ENCODE measurements around the gene DIP2B. TPM values are rescaled to one million over a fixed set of nuclear protein-coding genes. Genes with fewer than 3 reads are reported as not detected.

The DIP2B gene
- polyA plus RNA-seq, 1 of the 3 experiments (the other 2 are of a cell fraction), result 6.6 TPM

- DNase-seq, result no peak
- H3K27ac ChIP-seq (ENCODE audit: low read depth in 2 of 2, low read length in 1 of 2), result no peak overlapping the region
- H3F3A ChIP-seq (replicated peaks; ENCODE audit: insufficient read depth), result peaks cover 18% of the 10 kb centered on the region
- H3K9me3 ChIP-seq, result no peaks in the 10 kb centered on the region
- no peak overlapping the region for H2AFZ ChIP-seq (ENCODE audit: low read depth)
- TF ChIP-seq ELF1 (IDR thresholded peaks at IDR 0.05) (no peak), RCOR1 (IDR thresholded peaks at IDR 0.05; ENCODE audit: low read length) (no peak), RXRA (IDR thresholded peaks at IDR 0.05; ENCODE audit: borderline replicate concordance, low read depth) (no peak), USF2 (IDR thresholded peaks at IDR 0.05; ENCODE audit: borderline replicate concordance, low read depth, low read length) (no peak), YY1 (IDR thresholded peaks at IDR 0.05; ENCODE audit: low read depth) (no peak), CHD2 (IDR thresholded peaks at IDR 0.05; ENCODE audit: low read length, partially characterized antibody) (no peak), TAF1 (IDR thresholded peaks at IDR 0.05; ENCODE audit: borderline replicate concordance, low read depth, low read length) (no peak), GABPA (IDR thresholded peaks at IDR 0.05; ENCODE audit: low read depth) (no peak), NRF1 (IDR thresholded peaks at IDR 0.05; ENCODE audit: low read depth, low read length) (no peak), RAD21 (IDR thresholded peaks at IDR 0.05; ENCODE audit: low read length) (no peak), EZH2phosphoT487 (IDR thresholded peaks at IDR 0.05; ENCODE audit: borderline replicate concordance, low read depth) (no peak), TEAD4 (IDR thresholded peaks at IDR 0.05; ENCODE audit: borderline replicate concordance, insufficient read depth) (no peak), TCF12 (IDR thresholded peaks at IDR 0.05) (no peak)
- TF ChIP-seq, protein P1, sequence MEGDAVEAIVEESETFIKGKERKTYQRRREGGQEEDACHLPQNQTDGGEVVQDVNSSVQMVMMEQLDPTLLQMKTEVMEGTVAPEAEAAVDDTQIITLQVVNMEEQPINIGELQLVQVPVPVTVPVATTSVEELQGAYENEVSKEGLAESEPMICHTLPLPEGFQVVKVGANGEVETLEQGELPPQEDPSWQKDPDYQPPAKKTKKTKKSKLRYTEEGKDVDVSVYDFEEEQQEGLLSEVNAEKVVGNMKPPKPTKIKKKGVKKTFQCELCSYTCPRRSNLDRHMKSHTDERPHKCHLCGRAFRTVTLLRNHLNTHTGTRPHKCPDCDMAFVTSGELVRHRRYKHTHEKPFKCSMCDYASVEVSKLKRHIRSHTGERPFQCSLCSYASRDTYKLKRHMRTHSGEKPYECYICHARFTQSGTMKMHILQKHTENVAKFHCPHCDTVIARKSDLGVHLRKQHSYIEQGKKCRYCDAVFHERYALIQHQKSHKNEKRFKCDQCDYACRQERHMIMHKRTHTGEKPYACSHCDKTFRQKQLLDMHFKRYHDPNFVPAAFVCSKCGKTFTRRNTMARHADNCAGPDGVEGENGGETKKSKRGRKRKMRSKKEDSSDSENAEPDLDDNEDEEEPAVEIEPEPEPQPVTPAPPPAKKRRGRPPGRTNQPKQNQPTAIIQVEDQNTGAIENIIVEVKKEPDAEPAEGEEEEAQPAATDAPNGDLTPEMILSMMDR (IDR thresholded peaks at IDR 0.05), result no peak
- TF ChIP-seq, protein P2, sequence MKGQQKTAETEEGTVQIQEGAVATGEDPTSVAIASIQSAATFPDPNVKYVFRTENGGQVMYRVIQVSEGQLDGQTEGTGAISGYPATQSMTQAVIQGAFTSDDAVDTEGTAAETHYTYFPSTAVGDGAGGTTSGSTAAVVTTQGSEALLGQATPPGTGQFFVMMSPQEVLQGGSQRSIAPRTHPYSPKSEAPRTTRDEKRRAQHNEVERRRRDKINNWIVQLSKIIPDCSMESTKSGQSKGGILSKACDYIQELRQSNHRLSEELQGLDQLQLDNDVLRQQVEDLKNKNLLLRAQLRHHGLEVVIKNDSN (IDR thresholded peaks at IDR 0.05; ENCODE audit: borderline replicate concordance, low read depth), result no peak
- TF ChIP-seq, protein P3, sequence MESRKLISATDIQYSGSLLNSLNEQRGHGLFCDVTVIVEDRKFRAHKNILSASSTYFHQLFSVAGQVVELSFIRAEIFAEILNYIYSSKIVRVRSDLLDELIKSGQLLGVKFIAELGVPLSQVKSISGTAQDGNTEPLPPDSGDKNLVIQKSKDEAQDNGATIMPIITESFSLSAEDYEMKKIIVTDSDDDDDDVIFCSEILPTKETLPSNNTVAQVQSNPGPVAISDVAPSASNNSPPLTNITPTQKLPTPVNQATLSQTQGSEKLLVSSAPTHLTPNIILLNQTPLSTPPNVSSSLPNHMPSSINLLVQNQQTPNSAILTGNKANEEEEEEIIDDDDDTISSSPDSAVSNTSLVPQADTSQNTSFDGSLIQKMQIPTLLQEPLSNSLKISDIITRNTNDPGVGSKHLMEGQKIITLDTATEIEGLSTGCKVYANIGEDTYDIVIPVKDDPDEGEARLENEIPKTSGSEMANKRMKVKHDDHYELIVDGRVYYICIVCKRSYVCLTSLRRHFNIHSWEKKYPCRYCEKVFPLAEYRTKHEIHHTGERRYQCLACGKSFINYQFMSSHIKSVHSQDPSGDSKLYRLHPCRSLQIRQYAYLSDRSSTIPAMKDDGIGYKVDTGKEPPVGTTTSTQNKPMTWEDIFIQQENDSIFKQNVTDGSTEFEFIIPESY (IDR thresholded peaks at IDR 0.05; ENCODE audit: borderline replicate concordance, low read depth), result no peak
- H3K36me3 ChIP-seq (replicated peaks in 1 of 2; ENCODE audit: control insufficient read depth in 1 of 2, insufficient read depth in 2 of 2, low read length in 1 of 2), result peaks cover 18 to 31% of the 10 kb centered on the region in 2 experiments
- H3K4me3 ChIP-seq (ENCODE audit: low read depth in 2 of 2, low read length in 1 of 2), result no peak overlapping the region
- no peak overlapping the region for H3K9ac ChIP-seq
- H4K20me1 ChIP-seq (ENCODE audit: insufficient read depth), result no peaks in the 10 kb centered on the region
- H3K27me3 ChIP-seq (ENCODE audit: insufficient read depth), result no peaks in the 10 kb centered on the region
- ChIA-PET POLR2A (no interaction called here), CTCF (interaction anchor here (0.6 kb wide), 1 partner anchor 254 kb away, joined by 3 read pairs; no protein-coding TSS in a partner anchor)
- peaks cover 0 to 10% of the 10 kb centered on the region in 2 experiments; a peak in 1 of 4 replicates for H3K4me1 ChIP-seq (ENCODE audit: control insufficient read depth in 1 of 2, insufficient read depth in 2 of 2, low read depth in 1 of 2, low read length in 1 of 2)
- no peaks in the 10 kb centered on the region for H3K9me2 ChIP-seq
- no peak overlapping the region for H3K4me2 ChIP-seq
- 100% methylated on average over 2 of the region's 2 CpGs for WGBS (ENCODE audit: low lambda C conversion rate)
- no peaks in the 10 kb centered on the region for H3K79me2 ChIP-seq (ENCODE audit: insufficient read depth)
Measured at GRCh38 chr12:50749459-50749882, 244.7 kb downstream of the DIP2B start.
